SU-DHL-6 (cell line): ENCODE results near the gene FKBP2.

Experiments used
- EZH2phosphoT487 ChIP-seq: fragments of 200-600 bp; sonication (generic), shearing (Covaris generic); conservative IDR thresholded peaks from 2 replicates; pipeline ENCODE4 v1.6.1; 2018; ENCODE audit warnings: mild to moderate bottlenecking, antibody characterized with exemption, low read length, moderate library complexity, mixed read lengths
- TF ChIP-seq, protein P1 (sequence below): fragments of 200-600 bp; sonication (generic); IDR thresholded peaks from one replicate; pipeline ENCODE4 v1.5.1; 2017; ENCODE audit warnings: antibody characterized with exemption, mild to moderate bottlenecking, low read length, moderate library complexity; ENCODE audit not compliant: insufficient read depth, poor library complexity, severe bottlenecking

DNA sequence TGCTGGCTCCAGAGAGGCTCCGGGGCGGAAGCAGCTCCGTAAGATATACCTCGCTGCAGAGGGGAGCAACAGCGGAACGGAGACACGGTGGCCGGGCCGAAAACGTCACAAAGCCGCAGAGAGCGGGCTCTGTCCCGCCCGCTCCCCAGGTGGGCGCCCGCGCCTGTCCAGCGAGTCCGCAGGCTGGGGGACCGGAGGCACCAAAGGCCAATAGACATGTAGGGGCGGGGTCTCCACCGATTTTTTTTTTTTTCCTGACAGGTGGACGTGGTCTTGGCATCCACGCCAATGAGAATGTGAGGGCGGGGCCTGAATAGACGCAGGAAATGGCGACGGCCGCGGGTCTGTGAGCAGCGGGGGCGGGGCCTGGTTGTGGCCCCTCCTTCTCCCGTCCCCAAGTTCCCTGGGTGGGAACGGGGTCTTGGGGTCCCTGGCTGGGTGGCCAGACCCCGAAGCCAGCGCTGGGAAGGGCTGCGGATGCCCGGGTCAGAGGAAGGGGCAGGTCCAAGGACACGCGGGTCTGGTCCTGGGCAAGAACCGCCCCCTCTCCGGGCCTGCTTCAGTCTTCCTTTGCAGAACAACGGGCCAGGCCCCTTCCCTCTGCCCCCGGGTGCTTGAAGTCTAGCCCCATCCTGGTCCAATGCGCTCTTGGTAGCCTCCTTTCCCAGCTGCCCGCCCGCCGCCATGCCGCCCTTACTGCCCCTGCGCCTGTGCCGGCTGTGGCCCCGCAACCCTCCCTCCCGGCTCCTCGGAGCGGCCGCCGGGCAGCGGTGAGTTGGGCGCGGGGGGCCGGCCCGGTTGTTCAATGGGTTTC lies 10.5 kb upstream of the FKBP2 start, which contains the start of gene DNAJC4:
- TF ChIP-seq, protein P1, sequence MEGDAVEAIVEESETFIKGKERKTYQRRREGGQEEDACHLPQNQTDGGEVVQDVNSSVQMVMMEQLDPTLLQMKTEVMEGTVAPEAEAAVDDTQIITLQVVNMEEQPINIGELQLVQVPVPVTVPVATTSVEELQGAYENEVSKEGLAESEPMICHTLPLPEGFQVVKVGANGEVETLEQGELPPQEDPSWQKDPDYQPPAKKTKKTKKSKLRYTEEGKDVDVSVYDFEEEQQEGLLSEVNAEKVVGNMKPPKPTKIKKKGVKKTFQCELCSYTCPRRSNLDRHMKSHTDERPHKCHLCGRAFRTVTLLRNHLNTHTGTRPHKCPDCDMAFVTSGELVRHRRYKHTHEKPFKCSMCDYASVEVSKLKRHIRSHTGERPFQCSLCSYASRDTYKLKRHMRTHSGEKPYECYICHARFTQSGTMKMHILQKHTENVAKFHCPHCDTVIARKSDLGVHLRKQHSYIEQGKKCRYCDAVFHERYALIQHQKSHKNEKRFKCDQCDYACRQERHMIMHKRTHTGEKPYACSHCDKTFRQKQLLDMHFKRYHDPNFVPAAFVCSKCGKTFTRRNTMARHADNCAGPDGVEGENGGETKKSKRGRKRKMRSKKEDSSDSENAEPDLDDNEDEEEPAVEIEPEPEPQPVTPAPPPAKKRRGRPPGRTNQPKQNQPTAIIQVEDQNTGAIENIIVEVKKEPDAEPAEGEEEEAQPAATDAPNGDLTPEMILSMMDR, result no peak
- TF ChIP-seq EZH2phosphoT487, result no peak
